ENCODE results near the gene LEKR1. TPM values are rescaled to one million over a fixed set of nuclear protein-coding genes. Genes with fewer than 3 reads are reported as not detected.

Gene LEKR1
- total RNA-seq, 1 experiment from 2014 or later = 1.4 TPM

- DNase-seq (ENCODE audit: low read depth) = no peak
These were observed 232.4 kb downstream of the LEKR1 start for GRCh38 chr3:157058392-157059071.

- no peak for DNase-seq (ENCODE audit: low read depth)
These were observed 233.0 kb downstream of the LEKR1 start for GRCh38 chr3:157059181-157059580.

- no peak for DNase-seq (ENCODE audit: low read depth)
These were observed 233.5 kb downstream of the LEKR1 start for GRCh38 chr3:157059661-157060060.

GRCh38 chr3:157061265-157061664, 235.1 kb downstream of the LEKR1 start:
- DNase-seq (ENCODE audit: low read depth) = no peak

GRCh38 chr3:157063469-157063868, 237.3 kb downstream of the LEKR1 start:
- no peak for DNase-seq (ENCODE audit: low read depth)

GRCh38 chr3:157063926-157064325, 237.8 kb downstream of the LEKR1 start:
- DNase-seq (ENCODE audit: low read depth) = peak; percentile 25

- DNase-seq (ENCODE audit: low read depth) = no peak
These were observed 238.2 kb downstream of the LEKR1 start for GRCh38 chr3:157064402-157064801.

- DNase-seq (ENCODE audit: low read depth) = no peak
These were observed 239.0 kb downstream of the LEKR1 start for GRCh38 chr3:157065201-157065600.

- peak; percentile 73 for DNase-seq (ENCODE audit: low read depth)
These were observed 240.4 kb downstream of the LEKR1 start for GRCh38 chr3:157066335-157067098.

- no peak for DNase-seq (ENCODE audit: low read depth)
These were observed 241.0 kb downstream of the LEKR1 start for GRCh38 chr3:157067114-157067513.

GRCh38 chr3:157069406-157069805, 243.3 kb downstream of the LEKR1 start:
- no peak for DNase-seq (ENCODE audit: low read depth)

GRCh38 chr3:157069846-157070677, 243.9 kb downstream of the LEKR1 start:
- no peak for DNase-seq (ENCODE audit: low read depth)

GRCh38 chr3:157070678-157070999, 244.5 kb downstream of the LEKR1 start:
- peak; percentile 21 for DNase-seq (ENCODE audit: low read depth)

GRCh38 chr3:157071744-157072525, 245.8 kb downstream of the LEKR1 start:
- no peak for DNase-seq (ENCODE audit: low read depth)

GRCh38 chr3:157073810-157074209, 247.7 kb downstream of the LEKR1 start:
- peak; percentile 45 for DNase-seq (ENCODE audit: low read depth)

- DNase-seq (ENCODE audit: low read depth) = no peak
These were observed 248.3 kb downstream of the LEKR1 start for GRCh38 chr3:157074490-157074889.

- DNase-seq (ENCODE audit: low read depth) = no peak
These were observed 248.8 kb downstream of the LEKR1 start for GRCh38 chr3:157074981-157075380.

- peak; percentile 30 for DNase-seq (ENCODE audit: low read depth)
These were observed 249.7 kb downstream of the LEKR1 start for GRCh38 chr3:157075693-157076420.

- no peak for DNase-seq (ENCODE audit: low read depth)
These were observed 251.4 kb downstream of the LEKR1 start for GRCh38 chr3:157077565-157077991.

- DNase-seq (ENCODE audit: low read depth) = no peak
These were observed 252.1 kb downstream of the LEKR1 start for GRCh38 chr3:157078131-157078810.

All from Daoy (cell line).